ENCODE data around the gene SYCP2.
A peak's percentile ranks its signal among the peaks of the same experiment; 100 is the strongest.

DNA sequence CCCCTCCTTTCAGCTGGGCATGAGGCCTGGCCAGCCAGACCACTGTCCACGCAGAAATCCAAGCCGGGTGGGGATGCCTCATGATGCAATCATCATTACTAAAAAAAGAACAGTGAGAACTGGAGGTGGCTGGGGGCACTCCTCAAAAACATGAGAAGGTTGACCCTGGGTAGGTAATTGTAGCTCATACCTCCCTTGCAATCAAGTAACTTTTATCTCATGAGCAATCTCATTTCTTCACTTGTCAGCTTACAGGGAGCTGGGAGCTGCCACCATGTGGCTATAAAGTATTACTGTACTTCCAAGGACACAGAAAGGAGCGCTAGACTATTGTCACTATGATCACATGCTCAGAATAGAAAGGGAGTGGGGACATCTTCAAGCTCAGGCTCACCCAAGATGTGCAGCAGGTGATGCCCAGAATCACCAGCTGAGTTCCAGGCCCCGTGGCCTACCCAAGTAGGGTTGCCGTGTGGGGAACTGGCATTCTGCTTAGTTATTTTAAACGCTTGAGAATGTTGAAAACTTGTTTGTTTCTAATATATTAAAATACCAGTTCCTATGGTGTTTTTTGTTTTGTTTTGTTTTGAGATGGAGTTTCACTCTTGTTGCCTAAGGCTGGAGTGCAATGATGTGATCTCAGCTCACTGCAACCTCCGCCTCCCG, 21.8 kb upstream of the SYCP2 start:
- TF ChIP-seq CTCF (IDR thresholded peaks at IDR 0.05), result peak in 9 of 12 donors; percentile 16 to 44 (median 29)
- TF ChIP-seq POLR2A (IDR thresholded peaks at IDR 0.05), result no peak

Data from heart left ventricle (tissue), 13 donors.